HepG2 (cell line): ENCODE data around the gene SRGAP2B.
"Not testable (repeated sequence)": the region's sequence is repeated elsewhere in the genome, so short reads cannot be mapped to it uniquely, and the experiment has no call there.

Experiments
- ARID2 ChIP-seq: sonication (generic); formaldehyde crosslinking; IDR thresholded peaks from 2 replicates; pipeline ENCODE4 v1.8.1; 2022; ENCODE audit warnings: mild to moderate bottlenecking, missing genetic modification reagents, borderline replicate concordance
- CTCF ChIP-seq: sonication (generic); formaldehyde crosslinking; IDR thresholded peaks from 2 replicates; pipeline ENCODE4 v1.5.0; 2020; ENCODE audit warnings: mild to moderate bottlenecking, missing genetic modification reagents, moderate library complexity
- GRHL1 ChIP-seq: sonication (generic); formaldehyde crosslinking; conservative IDR thresholded peaks from 2 replicates; pipeline ENCODE4 v1.8.0; 2022; ENCODE audit warnings: missing genetic modification reagents
- HCFC1 ChIP-seq: fragments of 150-350 bp; IDR thresholded peaks from 2 replicates; pipeline ENCODE4 v1.6.1; 2014; ENCODE audit warnings: low read depth, low read length
- ISL2 ChIP-seq: sonication (generic); formaldehyde crosslinking; IDR thresholded peaks from 2 replicates; pipeline ENCODE4 v1.5.0; 2020; ENCODE audit warnings: missing genetic modification reagents
- POLR2AphosphoS5 ChIP-seq: IDR thresholded peaks from 2 replicates; pipeline ENCODE4 v1.6.1; 2012; ENCODE audit warnings: low read depth, low read length
- RBM22 ChIP-seq: fragments of 200-400 bp; formaldehyde crosslinking; optimal IDR thresholded peaks from 2 replicates; pipeline ENCODE3; 2017; ENCODE audit warnings: mild to moderate bottlenecking, low read length, moderate library complexity
- STAT5B ChIP-seq: sonication (generic); formaldehyde crosslinking; IDR thresholded peaks from 2 replicates; pipeline ENCODE4 v1.4.0; 2020; ENCODE audit warnings: missing genetic modification reagents
- TAF15 ChIP-seq: fragments of 200-400 bp; formaldehyde crosslinking; IDR thresholded peaks from one replicate; pipeline ENCODE4 v1.6.1; 2018; ENCODE audit warnings: mild to moderate bottlenecking, low read depth, low read length; ENCODE audit not compliant: poor library complexity, severe bottlenecking
- ZBTB33 ChIP-seq: sonication (generic); formaldehyde crosslinking; IDR thresholded peaks from 2 replicates; pipeline ENCODE4 v1.4.0; 2020; ENCODE audit warnings: missing genetic modification reagents
- ZFP41 ChIP-seq: sonication (generic); formaldehyde crosslinking; IDR thresholded peaks from 2 replicates; pipeline ENCODE4 v1.4.0; 2020; ENCODE audit warnings: mild to moderate bottlenecking, missing genetic modification reagents, borderline replicate concordance
- ZNF121 ChIP-seq: sonication (generic); formaldehyde crosslinking; IDR thresholded peaks from 2 replicates; pipeline ENCODE4 v1.5.0; 2020; ENCODE audit warnings: mild to moderate bottlenecking, missing genetic modification reagents
- ZNF142 ChIP-seq: sonication (generic); formaldehyde crosslinking; IDR thresholded peaks from 2 replicates; pipeline ENCODE4 v1.4.0; 2020; ENCODE audit warnings: missing genetic modification reagents

- not testable (repeated sequence) for TF ChIP-seq CTCF (CRISPR knock-in tag); ISL2; ZNF142; GRHL1 (CRISPR knock-in tag); ZNF121; ZBTB33 (CRISPR knock-in tag); RBM22; STAT5B (CRISPR knock-in tag); ARID2 (CRISPR knock-in tag); TAF15; HCFC1; ZFP41 (CRISPR knock-in tag); POLR2AphosphoS5
Observed at GRCh38 chr1:145021749-145022148, 73.4 kb downstream of the SRGAP2B start.
